SK-N-MC (cell line): ENCODE measurements around the gene RYR1.

Source experiments
- EZH2 ChIP-seq: fragments of 200-600 bp; sonication (generic); IDR thresholded peaks from one replicate; pipeline ENCODE4 v1.6.1; 2017; ENCODE audit warnings: antibody characterized with exemption
- POLR2AphosphoS5 ChIP-seq: IDR thresholded peaks from 2 replicates; pipeline ENCODE4 v1.6.1; 2012; ENCODE audit warnings: mild to moderate bottlenecking, low read depth, low read length, borderline replicate concordance

- TF ChIP-seq POLR2AphosphoS5 (no peak), EZH2 (no peak)
Measured at GRCh38 chr19:38437917-38438316, 4.4 kb downstream of the RYR1 start.
